Activated CD4-positive, alpha-beta T cell treated with anti-CD3 and anti-CD28 coated beads, Interleukin-10, Interleukin-2, amounts not matched to agents 100 ng/mL and 50 ng/mL, durations not matched to agents 16 hours and 8 hours (primary cell): Measurements from ENCODE around the gene CFAP46.
"Not testable (repeated sequence)": the region's sequence is repeated elsewhere in the genome, so short reads cannot be mapped to it uniquely, and the experiment has no call there.

ENCODE experiments used
- DNase-seq: peaks from one replicate; pipeline ENCODE4 v3.0.0-alpha.2; 2020

Gene CFAP46

DNA sequence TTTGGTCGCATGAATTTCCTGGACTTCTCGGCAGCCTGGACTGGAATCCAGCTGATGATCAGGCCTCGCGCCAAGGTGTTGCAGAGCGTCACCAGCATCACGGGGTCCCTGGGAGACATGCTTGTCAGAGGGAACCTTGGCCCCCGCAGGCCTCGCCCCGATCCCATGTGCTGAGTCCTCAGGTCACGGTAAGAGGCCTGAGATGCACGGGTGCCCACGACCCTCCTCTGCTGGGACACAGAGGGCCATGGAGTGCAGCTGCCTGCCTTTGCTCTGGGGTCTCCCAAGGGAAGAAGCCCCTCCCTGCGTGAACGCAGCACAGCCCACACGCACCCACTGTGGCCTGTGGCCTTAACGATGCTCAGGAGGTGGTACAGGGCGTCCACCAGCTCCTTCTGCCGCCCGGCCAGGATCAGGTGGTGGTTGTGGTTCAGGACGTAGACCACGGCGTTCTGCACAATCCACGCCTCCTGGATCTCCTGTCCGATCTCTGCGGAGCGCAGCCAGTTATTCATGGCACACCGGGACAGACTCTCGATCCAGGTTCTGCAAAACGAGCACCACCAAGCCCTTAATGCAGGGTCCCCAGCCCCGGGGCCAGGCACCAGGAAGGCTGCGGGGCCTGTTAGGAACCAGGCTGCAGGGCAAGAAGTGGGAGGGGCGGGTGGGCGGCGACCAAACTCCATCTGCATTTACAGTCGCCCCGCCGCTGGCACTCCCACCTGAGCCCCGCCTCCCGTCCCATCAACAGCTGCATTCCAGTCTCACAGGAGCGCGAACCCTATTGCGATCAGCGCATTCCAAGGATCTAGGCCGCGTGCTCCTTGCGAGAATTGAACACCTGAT is 29.4 kb downstream of the CFAP46 start:
- DNase-seq, result no peak

DNA sequence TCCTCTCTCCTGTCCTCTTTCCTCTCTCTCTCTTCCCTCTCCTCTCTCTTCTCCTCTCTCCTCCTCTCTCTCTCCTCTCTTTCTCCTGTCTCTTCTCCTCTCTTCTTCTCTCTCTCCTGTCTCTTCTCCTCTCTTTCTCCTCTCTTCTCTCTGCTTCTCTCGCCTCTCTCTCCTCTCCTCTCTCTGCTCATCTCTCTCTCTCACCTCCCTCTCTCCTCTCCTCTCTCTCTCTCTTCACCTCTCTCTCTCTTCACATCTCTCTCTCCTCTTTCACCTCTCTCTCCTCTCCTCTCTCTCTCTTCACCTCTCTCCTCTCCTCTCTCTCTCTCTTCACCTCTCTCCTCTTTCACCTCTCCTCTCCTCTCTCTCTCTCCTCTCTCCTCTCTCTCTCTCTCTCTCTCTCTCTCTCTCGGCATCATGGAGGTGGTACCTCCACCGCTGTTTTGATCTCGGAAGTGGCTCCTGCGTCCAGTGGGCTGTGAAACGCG is 30.1 kb downstream of the CFAP46 start:
- DNase-seq, result no peak

DNA sequence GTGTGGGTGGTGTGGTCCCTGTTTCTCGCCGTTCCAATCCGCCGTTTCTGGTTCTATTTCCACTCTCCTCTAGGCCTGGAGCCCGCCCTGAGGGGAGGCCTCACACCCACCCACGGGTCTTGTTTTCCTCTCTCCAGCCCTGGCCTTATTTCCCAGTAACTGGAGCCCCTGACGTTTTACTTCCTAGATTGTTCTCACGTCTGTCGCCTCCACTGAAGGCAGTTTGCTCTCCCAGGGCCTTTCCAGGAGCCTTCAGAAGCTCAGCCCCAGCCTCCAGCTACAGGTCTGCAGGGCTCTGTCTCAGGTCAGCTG is 30.6 kb downstream of the CFAP46 start:
- no peak for DNase-seq

DNA sequence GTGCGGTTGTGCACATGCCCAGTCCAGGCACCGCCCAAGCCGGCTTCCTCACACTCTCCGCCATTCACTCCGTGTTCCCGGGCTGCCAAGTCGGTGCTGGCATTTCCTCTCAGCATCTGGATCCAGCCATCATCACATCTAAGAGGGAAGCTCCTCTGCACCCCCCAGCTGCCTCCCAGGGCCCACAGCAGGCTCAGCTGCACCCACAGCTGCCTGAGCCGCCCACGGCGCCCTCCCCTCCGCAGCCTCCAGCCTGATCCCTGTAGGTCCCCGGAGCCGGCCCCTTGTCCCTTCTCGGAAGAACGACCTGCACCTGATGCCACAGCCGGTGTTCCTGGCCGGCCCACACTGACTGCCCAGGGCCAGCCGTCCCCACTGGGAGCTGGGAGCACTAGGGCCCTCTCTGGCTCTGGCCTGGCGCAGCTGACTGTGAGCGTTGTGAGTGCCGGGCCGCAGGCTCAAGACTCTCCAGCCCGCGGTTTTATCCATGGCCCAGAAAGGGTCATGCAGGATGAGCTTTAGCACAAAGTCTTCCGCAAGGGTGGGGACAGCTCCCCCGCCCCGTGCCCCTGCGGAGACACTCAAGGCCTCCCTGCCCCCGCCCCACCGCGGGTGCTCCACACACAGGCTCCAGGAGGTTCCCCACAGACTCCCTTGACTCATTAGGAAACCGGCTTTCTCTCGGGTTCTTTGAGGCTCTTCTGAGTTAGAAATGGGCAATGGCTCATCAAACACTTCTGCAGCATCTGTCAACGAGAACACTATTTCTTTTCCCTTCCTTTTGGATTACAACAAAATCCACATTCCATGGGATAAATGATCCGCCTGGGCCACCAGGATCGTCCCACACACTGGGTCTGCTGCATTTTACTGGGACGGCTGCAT is 31.2 kb downstream of the CFAP46 start:
- DNase-seq, result no peak

DNA sequence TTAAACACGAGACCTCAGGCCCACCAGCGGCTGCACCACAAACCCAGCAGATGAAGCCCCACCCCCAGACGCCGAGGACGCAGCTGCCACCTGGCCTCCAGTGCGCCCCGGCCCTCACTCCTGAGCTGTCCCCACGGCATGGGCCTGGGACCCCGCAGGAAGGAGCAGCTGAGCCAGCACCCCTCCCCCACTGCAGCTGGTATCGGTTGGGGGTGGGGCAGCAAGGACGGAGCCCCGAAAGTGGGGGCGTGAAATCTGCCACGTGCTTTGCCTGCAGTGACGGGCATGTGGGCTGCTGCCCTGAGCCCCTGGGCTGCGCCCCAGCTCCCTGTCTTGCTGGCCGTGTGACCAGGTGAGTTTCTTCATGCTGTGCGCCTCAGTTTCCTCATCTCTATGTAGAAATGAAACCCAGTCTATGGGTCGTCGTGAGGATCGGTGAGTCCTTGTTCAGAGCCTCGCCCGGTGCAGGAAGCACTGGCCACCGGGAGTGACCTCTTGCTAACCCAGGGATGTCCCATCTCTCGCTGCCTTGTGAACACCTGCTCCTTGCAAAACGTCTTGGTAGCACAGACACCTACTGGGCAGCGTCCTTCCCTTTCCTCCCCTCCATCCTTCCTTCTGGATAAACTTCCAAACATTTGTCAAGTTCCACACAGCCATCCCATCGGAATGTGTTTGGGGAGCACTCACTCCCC is 32.0 kb downstream of the CFAP46 start:
- DNase-seq, result no peak

DNA sequence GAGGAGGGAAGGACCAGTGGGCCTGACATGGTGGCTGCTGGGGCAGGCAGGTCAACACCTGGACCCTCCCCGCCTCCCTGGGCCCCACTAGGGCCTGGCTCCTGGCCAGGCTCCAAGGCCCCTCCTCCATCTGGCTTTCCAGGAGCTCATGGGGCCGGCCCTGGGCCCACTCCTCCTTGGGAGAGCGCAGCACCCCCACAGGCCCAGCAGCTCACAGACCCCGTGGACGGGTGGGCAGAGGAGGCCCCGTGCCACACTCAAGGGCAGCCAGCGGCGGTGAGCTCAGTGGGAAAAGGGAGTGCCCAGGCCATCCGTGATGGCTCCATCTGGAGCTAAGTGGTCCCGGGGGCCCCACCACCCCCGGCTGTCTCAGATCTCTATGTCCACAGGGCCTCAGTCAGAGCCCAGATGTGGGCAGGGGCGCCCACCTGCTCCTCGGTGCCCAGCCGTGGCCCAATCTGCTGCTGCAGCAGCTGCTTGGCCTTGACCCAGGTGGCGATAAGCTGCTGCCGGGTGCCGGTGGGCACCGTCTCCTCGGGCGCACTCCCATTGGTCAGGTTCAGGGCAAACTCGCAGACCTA is 32.8 kb downstream of the CFAP46 start:
- no peak for DNase-seq

DNA sequence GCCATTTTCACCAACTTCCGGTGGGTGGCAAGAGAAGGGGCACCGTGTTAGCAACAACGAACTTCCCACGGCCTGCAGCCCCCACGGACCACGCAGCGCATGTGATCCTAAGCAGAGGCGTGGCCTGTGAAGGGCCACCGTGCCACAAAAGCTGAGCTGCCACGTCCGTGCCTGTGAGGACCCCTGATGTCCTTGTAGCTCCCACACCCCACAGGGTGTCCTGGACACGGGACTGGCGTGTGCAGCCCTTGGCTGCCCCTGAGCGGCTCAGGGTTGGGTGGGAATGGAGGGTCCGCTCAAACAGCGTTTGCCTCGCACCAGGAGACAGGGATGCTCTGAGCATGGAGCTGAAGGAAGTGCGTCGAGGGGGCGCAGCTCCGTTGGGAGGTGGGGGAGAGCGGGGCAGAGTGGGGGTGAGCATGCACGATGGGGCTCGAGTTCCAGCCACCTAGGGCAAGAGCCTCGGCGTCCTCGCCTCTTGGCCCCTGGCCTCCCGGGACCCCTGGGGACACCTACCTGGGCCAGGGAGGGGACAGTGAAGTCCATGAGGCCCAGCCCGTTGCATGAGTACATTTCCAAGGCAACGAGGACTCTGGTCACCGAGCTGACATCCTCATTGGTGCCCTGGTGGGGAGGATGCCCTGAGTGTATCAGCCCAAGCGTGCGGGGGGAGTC is 33.6 kb downstream of the CFAP46 start:
- DNase-seq, result no peak

DNA sequence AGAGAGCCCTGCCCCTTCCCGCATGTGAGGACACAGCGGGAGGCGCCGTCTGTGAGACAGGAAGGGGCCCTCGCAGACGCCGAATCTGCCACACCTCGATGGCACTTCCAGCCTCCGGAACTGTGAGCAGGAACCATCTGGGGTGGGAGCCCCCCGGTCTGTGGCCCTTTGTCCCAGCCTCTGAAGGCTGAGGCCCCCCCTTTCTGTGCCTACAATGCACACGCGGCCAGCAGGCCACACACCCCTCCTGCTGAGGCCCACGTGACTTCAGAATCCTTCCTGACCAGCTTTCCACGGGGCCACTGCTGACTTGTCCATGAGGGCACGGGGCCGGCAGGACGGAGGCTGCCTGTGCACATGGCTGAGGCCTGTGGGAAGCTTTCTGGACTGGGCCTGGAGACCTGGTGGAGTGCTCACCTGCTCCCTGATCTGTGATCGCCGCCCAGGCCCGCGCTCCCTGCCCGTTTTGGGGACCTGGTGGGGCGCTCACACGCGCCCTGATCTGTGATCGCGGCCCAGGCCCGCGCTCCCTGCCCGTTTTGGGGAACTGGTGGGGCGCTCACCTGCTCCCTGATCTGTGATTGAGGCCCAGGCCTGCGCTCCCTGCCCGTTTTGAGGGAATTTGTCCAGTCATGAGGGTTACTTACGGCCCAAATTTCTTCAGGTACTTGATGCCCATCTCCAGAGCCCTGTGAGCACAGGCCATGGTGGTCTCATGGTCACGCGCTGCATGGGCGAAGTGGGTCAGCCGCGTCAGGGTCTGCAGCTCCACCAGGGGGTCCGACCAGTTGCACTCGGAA is 34.3 kb downstream of the CFAP46 start:
- no peak for DNase-seq

DNA sequence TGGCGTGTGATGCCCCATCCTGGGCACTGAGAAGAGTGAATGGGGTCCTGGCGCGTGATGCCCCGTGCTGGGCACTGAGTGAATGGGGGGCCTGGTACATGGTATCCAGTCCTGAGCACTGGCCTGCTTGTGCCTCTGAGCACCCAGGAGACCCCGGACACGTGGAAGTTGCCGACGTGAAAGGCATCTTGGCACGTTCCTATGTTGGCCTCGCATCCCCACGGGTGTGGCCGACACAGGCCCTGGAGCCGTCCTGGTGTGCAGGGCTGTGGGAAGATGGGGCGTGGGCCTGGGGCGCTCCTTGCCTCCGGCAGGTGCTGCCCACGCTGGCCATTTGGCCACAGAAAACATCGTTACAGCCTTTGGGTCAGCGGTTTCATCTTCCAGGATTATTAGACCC is 35.5 kb downstream of the CFAP46 start:
- DNase-seq, result no peak

DNA sequence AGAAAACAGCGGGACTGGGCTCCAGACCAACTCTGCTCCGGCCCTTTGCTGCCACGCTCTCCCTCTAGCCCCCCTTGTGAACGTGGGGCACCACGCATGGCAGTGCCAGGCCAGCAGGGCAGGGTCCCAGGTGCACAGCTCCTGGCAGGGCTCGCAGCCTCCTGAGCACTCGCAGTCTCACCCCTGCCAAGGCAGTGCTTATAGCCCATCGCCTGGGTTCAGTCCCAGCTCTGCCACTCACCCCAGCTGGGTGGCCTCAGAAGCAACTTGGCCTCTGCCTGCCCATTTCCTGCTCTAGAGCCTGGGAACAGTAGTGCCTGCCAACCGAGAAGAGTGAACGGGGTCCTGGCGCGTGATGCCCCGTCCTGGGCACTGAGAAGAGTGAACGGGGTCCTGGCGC is 36.3 kb downstream of the CFAP46 start:
- DNase-seq, result no peak

DNA sequence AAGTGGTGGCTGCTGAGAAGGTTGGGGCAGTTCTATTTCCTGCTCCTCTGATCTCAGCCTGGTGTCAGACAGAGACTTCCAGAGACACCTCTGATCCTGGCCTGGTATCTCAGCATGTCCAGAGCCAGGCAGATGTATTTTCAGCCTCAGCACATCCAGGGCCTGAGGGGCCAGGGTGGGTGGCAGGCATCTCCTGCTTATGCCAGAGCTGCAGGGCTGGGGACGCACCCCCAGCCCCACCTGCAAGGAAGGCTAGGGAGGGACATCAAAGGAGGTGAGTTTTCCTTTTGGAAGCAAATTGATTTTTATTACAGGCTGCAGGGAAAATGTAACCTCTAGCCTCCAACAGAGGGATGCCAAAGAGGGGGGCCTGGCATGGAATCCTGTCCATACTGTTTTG is 36.7 kb downstream of the CFAP46 start:
- DNase-seq, result no peak

DNA sequence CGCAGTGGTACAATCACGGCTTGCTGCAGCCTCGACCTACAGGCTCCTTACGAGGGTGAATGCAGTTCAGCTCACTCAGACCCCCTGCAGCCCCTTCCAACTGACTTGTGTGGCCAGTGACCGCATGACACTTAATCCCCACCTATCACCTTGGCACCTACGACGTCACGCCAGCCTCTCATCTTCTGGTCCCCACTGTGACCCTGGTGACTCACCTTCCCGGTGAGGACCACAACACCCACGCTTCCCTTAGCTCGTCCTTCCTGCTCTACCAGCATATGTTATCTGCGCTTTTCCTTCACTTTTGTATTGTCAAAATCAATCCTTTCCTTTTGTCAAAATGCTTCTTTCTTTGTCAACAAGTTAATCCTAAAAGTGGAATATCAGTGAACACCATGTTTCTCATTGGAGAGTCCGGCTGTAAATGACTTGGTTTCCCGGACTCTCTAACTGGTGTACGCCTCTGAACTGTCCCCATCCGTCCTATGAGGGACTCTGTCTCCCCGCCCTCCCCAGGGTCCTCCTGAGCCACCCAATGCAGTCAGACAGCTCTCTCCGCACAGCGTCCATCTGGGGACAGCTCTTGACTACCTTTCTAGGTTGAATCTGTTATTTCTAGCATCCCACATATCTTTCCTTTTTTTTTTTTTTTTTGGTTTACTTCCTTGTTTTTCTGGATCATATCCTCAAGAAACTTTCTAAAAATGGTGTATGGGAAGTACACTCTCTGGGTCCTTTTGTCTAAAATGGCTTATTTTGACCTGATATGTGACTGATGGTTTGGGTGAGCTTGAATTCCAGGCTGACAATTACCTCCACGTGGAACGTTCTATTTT is 37.3 kb downstream of the CFAP46 start:
- DNase-seq, result peak; percentile 44

DNA sequence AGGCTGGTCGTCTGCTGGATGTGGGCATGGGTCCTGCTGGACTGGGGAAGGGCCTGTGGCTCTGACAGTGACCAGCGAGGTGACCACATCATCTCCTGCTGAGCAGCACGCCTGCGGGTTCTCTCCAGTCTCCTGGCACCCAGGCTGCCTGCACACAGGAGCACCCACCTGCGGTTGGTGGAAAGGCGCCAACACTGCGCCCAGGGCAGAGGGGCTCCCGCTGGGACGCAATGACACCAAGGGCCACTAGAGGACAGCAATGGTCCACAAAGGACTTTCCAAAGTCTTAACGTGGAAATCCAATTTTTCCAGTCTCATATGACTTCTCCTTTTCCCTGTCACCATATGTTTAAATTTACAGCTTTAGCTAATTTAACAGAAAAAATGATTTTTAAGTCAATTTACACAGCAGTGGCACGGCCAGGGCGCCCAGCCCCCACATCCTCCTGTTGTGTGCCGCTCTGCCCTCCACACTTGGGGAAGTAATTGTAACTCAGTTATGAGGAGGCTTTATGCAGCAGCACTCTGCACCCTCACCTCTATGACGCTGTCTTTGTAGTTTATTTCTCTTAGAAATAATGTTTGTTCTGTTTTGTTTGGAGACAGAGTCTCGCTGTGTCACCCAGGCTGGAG is 38.1 kb downstream of the CFAP46 start:
- peak; percentile 37 for DNase-seq

DNA sequence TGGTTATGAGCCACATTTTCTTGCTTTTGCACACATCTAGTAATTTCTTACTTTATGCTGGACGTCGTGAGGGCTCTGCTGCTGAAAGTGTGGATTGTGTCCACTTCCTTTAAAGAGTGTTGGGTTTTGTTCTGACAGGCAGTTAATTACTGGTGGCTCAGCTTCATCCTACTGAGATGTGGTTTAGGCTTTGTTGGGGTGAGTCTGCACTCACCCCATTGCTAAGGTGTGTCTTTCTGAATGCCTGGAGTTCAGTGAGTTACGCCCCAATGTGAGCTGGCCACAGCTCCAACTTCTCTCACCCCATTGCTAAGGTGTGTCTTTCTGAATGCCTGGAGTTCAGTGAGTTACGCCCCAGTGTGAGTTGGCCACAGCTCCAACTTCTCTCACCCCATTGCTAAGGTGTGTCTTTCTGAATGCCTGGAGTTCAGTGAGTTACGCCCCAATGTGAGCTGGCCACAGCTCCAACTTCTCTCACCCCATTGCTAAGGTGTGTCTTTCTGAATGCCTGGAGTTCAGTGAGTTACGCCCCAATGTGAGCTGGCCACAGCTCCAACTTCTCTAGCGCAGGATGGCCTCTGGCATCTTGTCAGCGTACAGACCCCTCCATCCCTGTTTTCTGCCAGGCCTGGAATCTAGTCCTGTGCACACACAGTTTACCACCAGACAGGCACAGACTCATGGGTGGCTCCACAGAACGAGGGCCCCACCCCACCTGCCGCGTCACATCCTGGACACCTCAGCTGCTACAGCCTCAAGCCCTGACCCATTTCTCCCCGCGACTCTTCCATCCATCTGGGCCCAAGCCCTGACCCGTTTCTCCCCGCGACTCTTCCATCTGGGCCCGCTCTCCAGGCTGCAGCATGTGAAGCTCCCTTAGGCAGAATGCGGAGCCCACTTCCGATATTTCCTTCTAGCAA is 39.5 kb downstream of the CFAP46 start:
- DNase-seq, result not testable (repeated sequence)

DNA sequence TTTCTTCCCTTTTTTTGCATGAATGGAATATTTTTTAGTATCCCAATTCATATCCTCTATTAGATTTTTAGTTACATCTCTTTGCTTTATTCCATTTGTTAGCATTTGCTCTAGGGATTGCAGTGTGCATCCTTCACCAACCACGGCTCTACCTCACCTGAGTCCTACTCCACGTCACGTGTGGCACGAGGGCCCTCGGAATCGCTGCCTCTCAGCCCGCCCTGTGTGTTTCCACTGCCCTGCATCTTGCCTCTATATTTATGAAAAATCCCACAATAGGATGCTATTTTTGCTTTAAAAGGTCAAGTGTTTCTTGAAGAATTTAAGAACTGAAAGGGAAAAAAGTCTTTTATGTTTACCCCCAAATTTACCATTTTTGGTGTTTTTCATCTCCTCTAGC is 41.0 kb downstream of the CFAP46 start:
- no peak for DNase-seq

DNA sequence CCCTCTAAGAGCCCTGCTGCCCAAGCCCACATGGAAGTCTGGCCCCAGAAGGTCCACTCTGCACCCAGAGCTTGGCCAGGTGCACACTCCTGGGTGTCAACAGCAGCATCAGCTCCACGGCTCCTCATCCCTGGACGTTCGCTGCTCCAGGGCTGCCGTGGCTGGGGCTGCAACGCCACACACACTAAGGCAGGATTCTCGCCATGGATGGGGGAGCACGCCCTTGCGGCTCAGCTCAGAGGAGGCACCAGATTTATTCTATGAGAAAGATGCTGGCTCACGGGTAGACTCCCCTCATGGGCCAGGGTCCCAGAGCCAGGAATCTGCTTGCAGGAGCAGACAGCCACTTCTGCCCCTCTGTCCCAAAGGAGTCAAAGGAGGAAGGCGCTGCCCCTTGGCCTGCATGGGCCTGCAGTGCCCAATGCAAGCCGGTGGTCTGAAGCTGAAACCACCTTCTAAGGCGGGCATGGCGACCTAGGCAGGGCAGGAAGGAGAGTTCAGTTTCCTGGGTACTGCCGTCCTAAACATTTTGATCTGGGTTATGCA is 42.1 kb downstream of the CFAP46 start:
- DNase-seq, result no peak

DNA sequence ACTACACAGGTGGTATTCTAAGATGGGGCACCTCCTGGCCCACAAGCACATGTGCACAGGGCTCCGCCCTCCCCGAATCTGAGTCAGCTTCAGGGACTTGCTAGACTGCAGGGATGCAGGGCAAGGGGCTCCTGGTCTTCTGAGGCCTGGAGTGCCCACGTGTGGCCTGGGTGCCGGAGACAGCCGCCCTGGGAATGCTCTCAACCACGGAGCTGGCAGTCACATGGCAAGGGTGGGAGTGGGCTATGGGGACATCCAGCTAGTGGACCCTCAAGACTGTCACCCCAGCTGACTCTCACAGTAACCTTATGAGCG is 42.7 kb downstream of the CFAP46 start:
- no peak for DNase-seq

DNA sequence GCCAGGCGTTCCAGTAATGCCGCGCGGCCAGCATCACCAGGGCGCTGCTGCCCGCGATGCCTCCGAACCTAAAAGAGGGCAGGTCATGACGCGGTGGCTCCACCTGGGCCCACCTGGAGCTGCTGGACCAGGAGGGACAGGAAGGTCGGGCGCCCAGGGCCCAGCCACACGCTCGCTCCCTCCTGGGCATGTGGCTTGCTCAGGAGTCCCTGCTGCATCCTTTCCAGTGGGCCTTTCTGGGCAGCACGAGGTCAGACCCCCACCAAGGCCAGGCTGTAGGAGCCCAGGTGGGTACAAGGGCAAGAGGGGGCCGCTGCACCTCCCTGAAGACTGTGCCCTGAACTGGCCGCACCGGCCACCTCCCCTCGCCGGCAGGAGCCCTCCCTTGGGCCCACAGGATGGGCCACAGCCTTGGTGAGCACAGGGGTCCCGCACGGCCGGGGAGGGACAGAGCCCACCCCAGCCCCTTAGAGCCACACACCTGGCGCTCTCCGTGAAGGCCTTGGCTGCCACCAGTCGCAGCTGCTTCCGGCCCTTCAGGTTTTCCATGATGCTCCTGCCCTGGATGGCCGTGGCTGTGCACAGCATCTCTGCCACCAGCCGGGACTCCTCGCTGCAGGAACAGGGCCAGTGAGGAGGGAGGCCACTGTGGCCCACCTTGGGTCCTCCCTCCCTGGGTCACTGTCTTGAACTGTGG is 43.2 kb downstream of the CFAP46 start:
- DNase-seq, result no peak
